ENCODE measurements around the gene CALML4.
"Not testable (repeated sequence)": the region's sequence is repeated elsewhere in the genome, so short reads cannot be mapped to it uniquely, and the experiment has no call there.

CALML4 gene

GRCh38 chr15:68208136-68208535 lies 3.0 kb upstream of the CALML4 start:
- no peak for DNase-seq (ENCODE audit: low read depth)

DNA sequence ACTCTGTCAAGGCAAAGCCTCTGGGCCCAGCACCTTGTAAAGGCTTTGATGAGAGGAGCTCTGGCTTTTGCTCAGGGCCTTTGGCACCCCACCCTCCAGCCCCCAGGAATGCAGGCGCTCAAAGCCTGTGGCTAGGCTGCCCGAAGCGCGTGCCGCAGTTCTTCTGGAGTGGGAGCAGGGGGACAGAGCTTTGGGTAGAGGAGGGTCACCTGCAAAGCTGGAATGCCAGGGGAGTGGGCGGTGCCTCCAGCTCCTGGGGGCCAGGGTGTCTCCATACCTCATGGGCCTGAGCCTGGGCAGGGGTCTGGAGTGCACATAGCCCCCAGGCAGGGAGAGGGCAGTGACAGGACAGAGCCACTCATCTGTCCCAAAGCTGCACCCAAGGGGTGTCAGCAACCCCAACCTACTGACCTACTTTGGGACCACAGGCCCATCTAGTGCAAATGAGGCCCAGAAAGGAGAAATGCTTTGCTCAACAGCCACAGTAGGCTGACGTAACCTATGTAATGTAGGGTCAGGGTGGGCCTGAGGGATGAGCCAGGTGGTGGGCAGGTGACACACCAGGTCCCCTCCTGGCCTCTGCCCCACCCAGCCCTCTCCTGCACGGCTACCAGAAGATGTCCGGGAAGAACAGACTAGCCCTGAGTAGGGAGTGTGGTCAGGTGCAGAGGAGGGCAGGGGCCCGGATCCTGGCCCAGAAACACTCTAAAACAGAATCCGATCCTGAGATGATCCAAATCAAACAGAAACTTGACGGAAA lies 2.2 kb upstream of the CALML4 start:
- no peak for DNase-seq (ENCODE audit: low read depth)

DNA sequence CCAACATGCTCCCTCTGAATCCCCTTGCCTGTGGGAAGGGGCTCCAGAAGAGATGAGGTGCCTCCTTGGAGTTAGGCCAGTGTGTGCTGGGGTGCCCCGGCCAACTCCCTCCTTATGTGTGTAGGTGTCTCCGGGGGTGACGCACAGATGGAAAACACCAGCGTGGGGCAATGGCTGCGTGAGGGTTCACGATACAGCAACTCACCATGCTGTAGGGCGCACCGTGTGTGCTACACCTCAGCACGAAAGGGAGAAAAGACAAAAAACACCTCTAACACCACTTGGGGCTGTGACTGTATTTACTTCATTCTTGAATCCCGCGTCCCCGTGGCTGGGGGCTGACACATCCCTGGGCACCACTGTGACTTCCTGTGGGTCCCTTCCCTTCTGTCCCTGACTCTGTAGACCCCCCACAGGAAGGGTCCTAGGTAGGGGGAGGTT lies 1.6 kb upstream of the CALML4 start:
- no peak for DNase-seq (ENCODE audit: low read depth)

GRCh38 chr15:68205954-68206539 lies 915 bp upstream of the CALML4 start:
- no peak for DNase-seq (ENCODE audit: low read depth)

DNA sequence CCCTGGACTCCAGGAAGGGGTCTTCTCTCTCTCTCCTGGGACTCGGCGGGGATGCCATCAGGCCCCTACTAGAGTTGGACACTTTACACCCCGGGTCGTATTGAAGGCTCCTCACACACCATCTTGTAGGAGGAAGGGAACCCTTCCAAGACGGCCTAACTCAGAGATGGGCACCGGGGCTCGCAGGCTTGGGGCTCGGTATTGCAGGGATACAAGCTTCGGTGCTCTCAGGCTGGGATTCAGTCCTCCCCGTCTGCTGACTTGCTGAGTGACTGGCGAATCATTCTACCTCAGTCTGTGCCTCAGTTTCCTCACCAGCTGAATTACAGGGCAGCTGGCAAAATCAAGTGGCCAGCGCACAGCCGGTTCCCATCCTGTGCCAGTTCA lies 419 bp upstream of the CALML4 start:
- DNase-seq (ENCODE audit: low read depth) = no peak

- no peak for DNase-seq (ENCODE audit: low read depth)
Observed at GRCh38 chr15:68204361-68204760, 771 bp downstream of the CALML4 start.

- no peak for DNase-seq (ENCODE audit: low read depth)
Observed at GRCh38 chr15:68203956-68204355, 1.2 kb downstream of the CALML4 start.

- no peak for DNase-seq (ENCODE audit: low read depth)
Observed at GRCh38 chr15:68203486-68203885, 1.6 kb downstream of the CALML4 start.

GRCh38 chr15:68202994-68203393 lies 2.1 kb downstream of the CALML4 start:
- DNase-seq (ENCODE audit: low read depth) = not testable (repeated sequence)

DNA sequence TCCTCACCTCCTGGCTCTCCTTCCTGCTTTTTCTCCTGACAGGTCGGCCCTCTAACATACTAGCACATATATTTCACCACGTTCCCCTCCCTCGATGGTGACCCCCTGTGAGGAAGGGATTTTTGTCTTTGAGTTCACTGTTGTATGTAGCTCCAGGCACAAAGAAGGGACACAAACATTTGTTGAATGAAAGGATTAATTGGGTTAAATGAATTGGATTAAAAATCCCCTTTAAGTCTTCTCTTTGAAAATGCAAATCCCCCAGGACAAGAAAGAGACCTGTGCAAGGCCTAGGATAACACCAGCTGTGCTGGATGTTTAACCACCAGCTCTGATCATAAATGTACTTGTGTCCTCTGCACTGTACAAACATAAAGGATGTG lies 3.3 kb downstream of the CALML4 start:
- no peak for DNase-seq (ENCODE audit: low read depth)

DNA sequence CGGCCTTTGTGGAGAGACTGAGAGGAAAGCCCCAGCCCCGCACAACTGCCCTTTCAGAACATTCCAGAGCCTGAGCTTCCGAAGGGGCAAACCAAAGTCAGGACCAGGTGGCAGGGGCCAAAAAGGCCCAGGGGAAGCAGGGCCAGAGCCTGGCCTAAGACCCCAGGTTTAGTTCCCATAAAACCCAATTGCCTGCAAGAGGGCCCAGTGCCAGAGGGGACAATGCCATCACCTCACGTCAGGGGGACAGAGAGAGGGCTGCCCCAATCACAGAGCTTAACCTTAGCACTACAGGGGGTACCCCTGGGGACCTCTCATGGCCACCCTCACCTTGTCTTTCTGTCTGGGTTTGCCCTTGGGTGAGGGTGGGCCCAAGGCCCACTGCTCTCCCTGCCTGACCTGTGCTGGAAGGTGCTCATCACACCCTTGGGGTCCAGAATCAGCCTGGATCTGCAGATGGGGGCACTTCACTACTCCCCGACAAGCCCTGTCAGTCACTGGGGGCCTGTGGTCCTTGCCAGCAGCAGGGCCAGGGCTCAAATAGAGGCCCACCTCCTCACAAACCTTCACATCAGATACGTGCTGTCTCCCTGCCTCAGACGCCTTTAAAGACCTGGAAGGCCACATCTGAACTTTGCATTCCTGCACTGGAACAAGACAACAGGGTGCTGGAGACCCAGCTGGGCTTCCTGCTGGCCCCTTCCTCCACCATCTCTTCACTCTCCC lies 3.8 kb downstream of the CALML4 start:
- no peak for DNase-seq (ENCODE audit: low read depth)

DNA sequence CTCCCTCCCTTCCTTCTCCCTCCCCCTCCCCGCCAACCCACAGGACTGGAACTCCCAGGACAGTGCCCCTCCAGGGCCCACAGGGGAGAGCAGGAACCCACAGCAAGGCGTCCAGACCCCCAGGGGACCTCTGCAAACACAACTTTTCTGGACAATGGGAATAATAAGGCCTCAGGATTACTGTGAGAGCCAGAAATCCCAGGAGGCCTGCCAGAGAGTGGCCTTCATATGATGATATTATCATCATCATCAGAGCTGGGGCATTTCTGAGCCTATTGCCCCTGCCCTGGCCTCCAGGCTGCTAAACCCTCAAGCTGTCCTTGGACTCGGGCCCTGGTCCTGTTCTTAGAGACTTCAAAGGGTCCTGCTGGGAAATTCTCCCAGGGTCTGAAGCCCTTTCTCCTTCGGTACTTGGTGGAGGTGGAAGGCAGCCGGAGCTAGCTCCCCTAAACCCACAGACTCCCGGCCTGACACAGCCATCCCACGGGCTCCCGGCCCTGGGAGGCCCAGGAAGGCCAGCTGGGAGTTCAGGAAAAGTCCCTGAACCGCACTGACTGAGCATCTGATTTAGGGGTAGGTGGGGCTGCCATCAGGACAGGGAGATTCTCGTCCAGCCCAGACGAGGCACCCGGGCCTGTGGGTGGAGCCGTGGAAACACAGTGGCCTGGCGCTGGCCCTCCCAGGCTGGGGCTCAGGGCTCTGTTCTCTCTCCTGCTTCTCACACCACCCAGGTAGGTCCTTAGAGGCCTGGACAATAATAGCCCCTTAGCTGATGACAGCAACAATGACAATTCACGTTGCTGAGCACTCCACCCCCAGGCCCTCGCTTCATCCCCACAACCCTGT lies 4.9 kb downstream of the CALML4 start:
- DNase-seq (ENCODE audit: low read depth) = no peak

DNA sequence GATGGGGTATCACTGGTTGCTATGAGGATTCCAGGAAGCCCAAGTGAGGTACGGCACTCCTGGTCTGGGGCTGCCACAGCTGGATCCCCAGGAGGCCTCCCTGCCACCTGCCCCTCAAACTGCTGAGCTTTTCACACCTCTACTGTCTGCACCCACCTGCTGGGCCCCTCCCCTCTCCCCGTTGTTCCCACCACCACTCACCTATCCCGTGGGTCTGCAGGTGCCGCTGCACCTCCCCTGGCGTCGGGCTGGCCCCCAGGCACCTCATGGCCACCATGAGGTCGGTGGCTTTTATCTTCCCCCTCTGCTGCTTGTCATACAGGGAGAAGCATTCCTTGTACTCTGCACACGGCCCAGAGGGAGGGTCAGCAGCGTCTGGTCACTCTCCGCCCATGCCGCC lies 5.8 kb downstream of the CALML4 start:
- no peak for DNase-seq (ENCODE audit: low read depth)

DNA sequence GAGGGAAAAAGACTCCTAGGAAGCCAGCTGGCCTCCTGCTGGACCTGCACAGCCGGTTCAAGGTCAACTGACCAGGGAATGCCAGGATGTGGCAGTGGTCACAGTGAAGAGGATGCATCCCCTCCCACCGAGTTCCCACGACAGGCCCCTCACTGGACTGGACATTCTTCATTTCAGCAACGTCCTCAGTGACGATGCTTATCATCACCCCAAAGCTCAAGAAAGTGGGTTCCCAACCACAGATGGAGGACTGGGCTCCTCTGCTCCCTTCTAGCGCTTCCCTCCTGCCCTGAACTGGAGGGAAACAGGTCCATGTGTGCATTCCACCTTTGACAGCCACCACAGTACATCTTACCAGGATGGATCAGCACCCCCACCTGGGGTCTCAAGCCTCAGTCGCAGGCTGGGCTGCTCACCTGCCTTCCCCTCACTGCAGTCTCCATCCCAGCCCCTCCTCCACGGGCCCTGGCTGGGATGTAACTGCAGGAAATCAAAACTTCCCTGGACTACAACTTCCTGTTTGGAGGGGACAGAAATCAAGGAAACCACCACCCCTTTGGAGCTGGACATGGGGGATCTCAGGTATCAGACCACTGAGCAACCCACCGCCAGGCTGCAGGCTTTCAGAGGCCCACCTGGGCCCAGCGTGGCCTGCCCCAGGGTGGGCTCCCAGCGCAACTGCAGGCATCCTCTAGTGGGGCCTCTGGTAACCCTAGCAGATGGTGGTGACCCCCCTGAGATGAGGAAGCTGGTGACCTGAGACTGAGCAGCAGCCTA lies 7.3 kb downstream of the CALML4 start:
- no peak for DNase-seq (ENCODE audit: low read depth)

- no peak for DNase-seq (ENCODE audit: low read depth)
Observed at GRCh38 chr15:68197170-68197492, 8.0 kb downstream of the CALML4 start.

DNA sequence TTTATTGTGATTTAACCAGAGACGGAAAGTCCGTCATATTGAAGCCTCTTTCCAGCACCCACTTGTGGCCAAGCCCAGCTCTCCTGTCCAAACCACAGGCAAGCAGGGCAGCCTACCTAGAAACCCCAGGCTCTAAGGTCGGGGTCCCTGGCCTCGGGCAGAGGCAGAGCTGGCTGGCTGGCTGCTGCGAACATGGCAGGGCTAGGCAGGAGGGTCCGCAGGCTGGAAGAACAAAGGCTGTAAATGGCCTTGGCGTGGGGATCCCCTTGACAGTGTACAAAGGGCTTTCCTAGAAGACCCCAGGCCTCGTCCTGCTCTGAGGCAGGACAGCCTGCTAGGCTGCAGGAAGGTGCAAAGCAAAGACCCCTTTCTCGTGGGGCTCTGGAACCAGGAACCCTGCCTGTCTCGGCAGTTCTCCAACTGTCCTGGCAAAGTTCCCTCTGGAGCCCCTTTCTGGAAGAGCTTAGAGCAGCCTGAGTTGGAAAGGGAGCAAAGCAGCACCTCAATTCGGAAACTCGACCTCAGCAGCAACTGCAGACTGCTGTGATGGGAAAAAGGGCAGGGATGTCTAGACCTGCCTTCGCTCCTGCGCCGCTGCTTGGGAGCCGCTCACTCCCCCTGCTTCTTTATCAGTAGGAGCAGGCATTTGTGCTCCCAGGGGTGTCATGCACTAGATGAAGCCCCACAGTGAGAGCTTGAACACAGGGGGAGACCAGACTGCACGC lies 8.5 kb downstream of the CALML4 start:
- DNase-seq (ENCODE audit: low read depth) = no peak

- DNase-seq (ENCODE audit: low read depth) = no peak
Observed at GRCh38 chr15:68195336-68196112, 9.6 kb downstream of the CALML4 start.

DNA sequence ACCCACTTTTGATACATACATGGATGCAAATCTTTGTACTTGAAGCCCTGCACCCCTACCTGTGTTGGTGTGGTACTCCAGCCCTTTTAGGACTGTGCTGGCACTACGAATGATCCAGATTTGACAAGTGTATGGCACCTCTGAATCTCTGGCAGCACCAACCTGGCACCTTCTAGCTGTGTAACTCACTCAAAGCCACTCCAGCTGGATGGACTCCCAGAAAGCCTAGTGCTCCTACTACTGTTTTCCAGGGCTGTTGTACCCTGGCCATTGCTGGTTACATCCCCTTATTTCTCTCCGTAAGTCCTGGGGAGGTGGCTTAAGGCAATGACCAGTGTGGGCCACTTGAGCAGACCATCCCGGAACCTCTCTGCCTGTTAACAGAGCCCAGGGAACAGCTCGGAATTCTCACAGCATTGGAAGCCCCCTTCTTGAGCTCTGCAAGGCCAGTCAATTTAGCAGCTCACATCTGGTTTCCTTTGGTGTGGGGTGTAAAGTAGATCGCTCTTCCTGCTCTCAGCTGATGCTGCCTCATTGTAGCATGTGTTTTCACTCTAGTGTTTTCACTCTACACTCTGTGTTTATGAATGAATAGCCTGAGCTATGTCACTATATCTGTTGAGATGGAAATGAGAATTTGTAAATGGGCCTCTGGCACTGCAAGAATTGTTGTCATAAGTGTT lies 12.2 kb downstream of the CALML4 start:
- DNase-seq (ENCODE audit: low read depth) = no peak

DNA sequence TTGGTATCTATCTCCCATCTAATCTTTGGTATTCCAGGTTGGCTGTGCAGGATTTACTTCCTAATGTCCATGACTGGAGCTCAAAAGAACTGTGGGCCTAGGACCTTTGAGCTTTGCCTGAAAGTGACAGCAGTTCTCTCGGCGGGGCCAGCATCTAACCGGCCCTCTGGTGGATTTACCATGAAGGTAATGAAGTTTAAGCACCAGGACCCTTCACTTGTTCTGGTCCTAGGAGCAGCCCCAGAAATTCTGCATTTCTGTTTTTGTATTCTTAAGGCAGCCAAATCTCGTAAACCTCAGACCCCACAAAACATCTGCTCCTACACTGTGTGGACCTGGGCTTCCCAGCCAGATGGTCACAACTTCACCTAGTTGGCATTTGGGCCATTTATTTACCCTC lies 13.0 kb downstream of the CALML4 start:
- DNase-seq (ENCODE audit: low read depth) = no peak

GRCh38 chr15:68191555-68191954 lies 13.6 kb downstream of the CALML4 start:
- no peak for DNase-seq (ENCODE audit: low read depth)

Measured in stimulated activated CD4-positive, alpha-beta T cell treated with anti-CD3 and anti-CD28 coated beads, Interleukin-2, amount 100 ng/mL, for 4 hours (primary cell).